BJ (cell line): ENCODE measurements around the gene CHKA. TPM values are rescaled to one million over a fixed set of nuclear protein-coding genes. Genes with fewer than 3 reads are reported as not detected.

Experiments
- CTCF ChIA-PET: fragments of 350-600 bp; formaldehyde crosslinking; extraction: SDS; loops from one replicate; lab custom pipeline; 2021; ENCODE audit warnings: antibody characterized with exemption, inconsistent platforms; lab: Yijun Ruan, JAX
- POLR2A ChIA-PET: fragments of 300-600 bp; sonication (Branson Sonifier 250); formaldehyde crosslinking; extraction: SDS; loops from one replicate; lab custom pipeline; 2021; ENCODE audit warnings: antibody characterized with exemption; lab: Charles Lee
- DNase-seq: peaks from one replicate; pipeline ENCODE4 v3.0.0-alpha.2; 2011; ENCODE audit warnings: low read depth
- H3K27me3 ChIP-seq: 2 replicates; pipeline ENCODE4 v1.6.0; 2011; ENCODE audit warnings: low read length; ENCODE audit not compliant: control insufficient read depth, insufficient read depth
- H3K36me3 ChIP-seq: 2 replicates; pipeline ENCODE4 v1.5.1; 2011; ENCODE audit warnings: low read length; ENCODE audit not compliant: control insufficient read depth, insufficient read depth
- H3K4me3 ChIP-seq: 2 replicates; pipeline ENCODE4 v1.5.1; 2011; ENCODE audit warnings: low read depth, mild to moderate bottlenecking, control low read depth, low read length
- CTCF ChIP-seq: IDR thresholded peaks from 2 replicates; pipeline ENCODE4 v1.5.1; 2011; ENCODE audit warnings: low read depth, mild to moderate bottlenecking, control low read depth, inconsistent platforms, low read length, moderate library complexity; ENCODE audit not compliant: insufficient read depth
- polyA plus RNA-seq: library from polyadenylated mRNA; depleted of rRNA; stranded (reverse); fragments of >200 nt; gene quantifications from 2 replicates; pipeline ENCODE4 v1.2.3, GENCODE V29; 2011

CHKA gene
- polyA plus RNA-seq, 1 experiment = 5.9 TPM

GRCh38 chr11:68053981-68054812 lies 67.0 kb downstream of the CHKA start:
- Histone ChIP-seq H3K27me3 (no peaks in the 10 kb centered on the region), H3K4me3 (no peak overlapping the region), H3K36me3 (peaks cover 26% of the 10 kb centered on the region)
- TF ChIP-seq CTCF = no peak
- CTCF ChIA-PET = interaction anchor here (0.7 kb wide), 1 partner anchor 12 kb away, joined by 4 read pairs; no protein-coding TSS in a partner anchor
- POLR2A ChIA-PET = no interaction called here
- DNase-seq = no peak

GRCh38 chr11:68053117-68053516 lies 68.1 kb downstream of the CHKA start:
- H3K27me3 ChIP-seq = no peaks in the 10 kb centered on the region
- POLR2A ChIA-PET = no interaction called here
- TF ChIP-seq CTCF = no peak
- H3K36me3 ChIP-seq = peaks cover 33% of the 10 kb centered on the region
- CTCF ChIA-PET = interaction anchor here (1.3 kb wide), 1 partner anchor 10 kb away, joined by 3 read pairs; no protein-coding TSS in a partner anchor
- no peak overlapping the region for H3K4me3 ChIP-seq
- no peak for DNase-seq

GRCh38 chr11:68052137-68052873 lies 68.9 kb downstream of the CHKA start:
- POLR2A ChIA-PET = no interaction called here
- Histone ChIP-seq H3K4me3 (no peak overlapping the region), H3K36me3 (peaks cover 41% of the 10 kb centered on the region), H3K27me3 (no peaks in the 10 kb centered on the region)
- TF ChIP-seq CTCF = no peak
- no peak for DNase-seq
- CTCF ChIA-PET = interaction anchor here (1.0 to 1.3 kb wide), 2 partner anchors 9 to 13 kb away, joined by 3 to 4 read pairs; no protein-coding TSS in a partner anchor

GRCh38 chr11:68051191-68052136 lies 69.7 kb downstream of the CHKA start:
- Histone ChIP-seq H3K27me3 (no peaks in the 10 kb centered on the region), H3K4me3 (no peak overlapping the region), H3K36me3 (peaks cover 43% of the 10 kb centered on the region)
- ChIA-PET POLR2A (no interaction called here), CTCF (interaction anchor here (1.0 to 1.6 kb wide), 4 partner anchors 11 to 157 kb away, joined by 3 to 5 read pairs (median 4); no protein-coding TSS in a partner anchor)
- TF ChIP-seq CTCF = no peak
- no peak for DNase-seq
